Astrocyte of the spinal cord (primary cell): ENCODE data around the gene SLC12A8.

Experiments
- DNase-seq: peaks from one replicate; pipeline ENCODE4 v3.0.0; 2011; ENCODE audit warnings: low read depth, low spot score
- H3K4me3 ChIP-seq: 2 replicates; pipeline ENCODE4 v1.5.1; 2011; ENCODE audit warnings: low read depth, mild to moderate bottlenecking, low read length, moderate library complexity
- in situ Hi-C: cut with HindIII; loops from 2 replicates; pipeline ENCODE4 v1.10.0; 2017; ENCODE audit warnings: low sequenced_read_pairs
- TF ChIP-seq, protein P1 (sequence below): IDR thresholded peaks from 2 replicates; pipeline ENCODE4 v1.5.1; 2012; ENCODE audit warnings: low read depth, mild to moderate bottlenecking, low read length, inconsistent platforms

The SLC12A8 gene

DNA sequence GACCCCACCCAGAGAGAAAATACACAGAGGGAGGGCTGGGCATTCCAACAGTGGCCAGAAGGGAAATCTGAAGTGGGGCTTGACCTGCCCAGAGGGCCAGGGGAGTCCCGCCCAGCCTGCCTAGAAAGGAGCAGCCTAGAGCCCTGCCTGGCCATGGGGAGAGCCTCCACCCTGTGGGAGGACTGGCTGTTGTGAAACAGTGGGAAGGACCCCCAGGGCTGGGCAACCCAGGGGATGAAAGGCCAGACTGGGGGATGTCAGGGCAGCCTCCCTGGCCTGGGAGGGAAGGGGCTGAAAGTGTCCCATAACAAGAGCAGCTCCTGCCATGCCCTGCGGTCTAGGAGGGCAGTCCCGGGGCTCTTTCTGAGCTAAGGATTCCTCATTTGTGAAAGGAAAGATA lies 69.0 kb downstream of the SLC12A8 start:
- in situ Hi-C loops = no loop called here

DNA sequence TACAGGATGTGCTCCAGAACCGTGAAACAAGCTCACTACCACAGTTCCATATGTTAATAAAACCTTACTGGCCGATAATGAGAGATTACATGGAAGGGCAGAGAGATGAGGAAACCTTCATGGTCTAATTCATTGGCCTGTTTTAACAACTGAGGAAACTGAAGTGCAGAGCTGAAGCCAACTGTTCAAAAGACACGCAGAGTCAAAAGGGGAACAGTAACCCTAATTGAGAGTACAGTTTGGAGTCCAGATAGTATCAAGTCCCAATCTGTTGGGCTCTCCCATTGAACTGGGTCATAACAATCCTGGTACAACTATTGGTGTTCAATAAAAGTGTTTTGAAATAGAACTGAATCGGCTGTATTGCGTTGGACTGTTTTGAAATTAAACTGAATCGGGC lies 69.6 kb downstream of the SLC12A8 start:
- in situ Hi-C loops = no loop called here
- DNase-seq = no peak
- H3K4me3 ChIP-seq = no peak overlapping the region
- TF ChIP-seq, protein P1, sequence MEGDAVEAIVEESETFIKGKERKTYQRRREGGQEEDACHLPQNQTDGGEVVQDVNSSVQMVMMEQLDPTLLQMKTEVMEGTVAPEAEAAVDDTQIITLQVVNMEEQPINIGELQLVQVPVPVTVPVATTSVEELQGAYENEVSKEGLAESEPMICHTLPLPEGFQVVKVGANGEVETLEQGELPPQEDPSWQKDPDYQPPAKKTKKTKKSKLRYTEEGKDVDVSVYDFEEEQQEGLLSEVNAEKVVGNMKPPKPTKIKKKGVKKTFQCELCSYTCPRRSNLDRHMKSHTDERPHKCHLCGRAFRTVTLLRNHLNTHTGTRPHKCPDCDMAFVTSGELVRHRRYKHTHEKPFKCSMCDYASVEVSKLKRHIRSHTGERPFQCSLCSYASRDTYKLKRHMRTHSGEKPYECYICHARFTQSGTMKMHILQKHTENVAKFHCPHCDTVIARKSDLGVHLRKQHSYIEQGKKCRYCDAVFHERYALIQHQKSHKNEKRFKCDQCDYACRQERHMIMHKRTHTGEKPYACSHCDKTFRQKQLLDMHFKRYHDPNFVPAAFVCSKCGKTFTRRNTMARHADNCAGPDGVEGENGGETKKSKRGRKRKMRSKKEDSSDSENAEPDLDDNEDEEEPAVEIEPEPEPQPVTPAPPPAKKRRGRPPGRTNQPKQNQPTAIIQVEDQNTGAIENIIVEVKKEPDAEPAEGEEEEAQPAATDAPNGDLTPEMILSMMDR = no peak

More for the DNA sequence above, 69.0 kb downstream of the SLC12A8 start:
- H3K4me3 ChIP-seq = no peak overlapping the region
- DNase-seq = no peak
- TF ChIP-seq, protein P1 = no peak

DNA sequence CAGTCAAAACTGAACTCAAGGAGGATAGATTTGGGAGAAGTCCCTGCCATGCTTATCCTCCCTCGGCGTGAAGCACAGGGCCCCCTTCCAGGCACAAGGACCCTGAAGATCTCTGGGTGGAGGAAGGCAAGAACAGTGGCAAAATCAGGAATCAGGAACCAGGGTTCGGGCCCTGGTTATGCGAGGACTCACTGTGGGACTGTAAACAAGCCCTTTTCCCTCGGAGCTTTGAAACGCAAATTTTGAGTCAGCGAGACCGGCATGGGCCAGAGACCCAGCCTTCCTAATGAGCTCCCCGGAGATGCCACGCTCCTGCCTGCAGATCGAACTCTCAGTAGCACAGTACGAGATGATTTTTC lies 70.1 kb downstream of the SLC12A8 start:
- TF ChIP-seq, protein P1 = no peak
- in situ Hi-C loops = no loop called here
- no peak overlapping the region for H3K4me3 ChIP-seq
- no peak for DNase-seq

DNA sequence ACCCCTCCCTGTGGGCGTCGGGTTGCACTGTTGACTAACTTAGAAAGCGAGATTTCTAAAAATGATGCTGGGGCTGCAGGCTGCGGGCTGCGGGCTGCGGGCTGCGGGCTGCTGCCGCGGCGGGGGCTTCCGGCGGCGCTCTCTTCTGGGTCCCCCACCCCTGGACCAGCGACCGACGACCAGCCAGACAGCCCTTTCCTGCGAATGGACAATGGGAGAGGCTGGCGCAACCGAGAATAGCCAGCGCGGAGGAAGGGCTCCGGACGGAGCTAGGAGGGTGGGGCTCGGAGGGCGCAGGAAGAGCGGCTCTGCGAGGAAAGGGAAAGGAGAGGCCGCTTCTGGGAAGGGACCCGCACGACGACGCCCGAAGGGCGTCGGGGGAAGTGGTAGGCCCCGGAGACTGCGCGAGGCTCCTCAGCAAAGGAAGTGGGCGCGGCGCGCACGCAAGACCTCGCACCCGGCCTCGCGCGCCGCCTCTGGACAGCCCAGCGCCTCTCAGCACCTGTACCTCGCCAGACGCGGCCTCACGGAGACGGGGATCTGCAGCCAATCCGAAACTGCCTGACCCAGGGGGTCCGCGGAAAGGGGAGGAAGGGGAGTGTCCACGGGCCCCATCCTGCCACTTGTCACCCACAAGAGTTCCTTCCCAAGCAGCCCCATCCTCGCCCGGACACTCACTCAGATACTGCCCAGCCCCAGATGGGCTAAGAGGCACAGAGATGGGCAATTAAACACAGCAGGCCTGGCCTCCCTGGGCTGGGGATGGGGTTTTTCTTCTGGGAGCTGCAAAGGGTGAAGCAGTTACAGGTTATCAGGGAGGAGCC lies 70.7 kb downstream of the SLC12A8 start:
- no peak overlapping the region for H3K4me3 ChIP-seq
- TF ChIP-seq, protein P1 = peak; percentile 17
- DNase-seq = peak; percentile 44
- in situ Hi-C loops = no loop called here

DNA sequence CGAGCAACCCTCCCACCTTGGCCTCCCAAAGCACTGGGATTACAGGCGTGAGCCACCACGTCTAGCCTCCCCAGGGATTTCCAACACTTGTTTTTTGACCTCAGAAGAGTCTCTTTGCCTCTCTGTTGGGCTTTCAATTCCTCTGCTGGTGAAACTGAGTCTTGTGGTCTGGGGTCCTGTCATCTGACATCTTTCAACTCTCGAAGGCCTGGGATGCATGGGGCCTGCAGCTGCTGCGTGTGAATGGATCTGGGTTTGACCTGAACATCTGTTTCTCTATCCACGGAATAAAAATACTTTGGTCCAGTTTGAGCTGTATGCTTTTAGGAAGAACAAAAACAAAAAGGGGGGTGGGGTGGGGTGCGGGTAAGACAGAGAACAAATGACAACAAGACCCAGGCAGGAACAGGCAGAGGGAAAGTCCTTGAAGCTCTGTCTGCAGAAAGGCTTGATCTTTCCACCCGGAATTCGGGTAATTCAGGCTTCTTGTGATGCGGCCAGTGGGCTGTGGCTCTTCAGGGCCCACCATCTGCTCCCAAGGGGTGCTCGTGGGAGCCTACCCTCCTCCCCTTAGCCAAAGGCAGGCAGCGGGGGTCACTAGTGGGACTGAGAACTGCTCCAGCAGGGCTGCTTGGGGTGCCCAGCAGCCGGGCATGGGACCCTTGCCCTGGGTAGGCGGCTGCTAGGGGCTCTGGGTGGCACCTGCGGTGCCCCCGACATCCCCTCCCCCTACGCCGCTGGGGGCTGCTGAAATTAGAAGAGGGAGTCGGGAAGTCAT lies 71.5 kb downstream of the SLC12A8 start:
- TF ChIP-seq, protein P1 = no peak
- H3K4me3 ChIP-seq = no peak overlapping the region
- in situ Hi-C loops = no loop called here
- DNase-seq = peak; percentile 44

DNA sequence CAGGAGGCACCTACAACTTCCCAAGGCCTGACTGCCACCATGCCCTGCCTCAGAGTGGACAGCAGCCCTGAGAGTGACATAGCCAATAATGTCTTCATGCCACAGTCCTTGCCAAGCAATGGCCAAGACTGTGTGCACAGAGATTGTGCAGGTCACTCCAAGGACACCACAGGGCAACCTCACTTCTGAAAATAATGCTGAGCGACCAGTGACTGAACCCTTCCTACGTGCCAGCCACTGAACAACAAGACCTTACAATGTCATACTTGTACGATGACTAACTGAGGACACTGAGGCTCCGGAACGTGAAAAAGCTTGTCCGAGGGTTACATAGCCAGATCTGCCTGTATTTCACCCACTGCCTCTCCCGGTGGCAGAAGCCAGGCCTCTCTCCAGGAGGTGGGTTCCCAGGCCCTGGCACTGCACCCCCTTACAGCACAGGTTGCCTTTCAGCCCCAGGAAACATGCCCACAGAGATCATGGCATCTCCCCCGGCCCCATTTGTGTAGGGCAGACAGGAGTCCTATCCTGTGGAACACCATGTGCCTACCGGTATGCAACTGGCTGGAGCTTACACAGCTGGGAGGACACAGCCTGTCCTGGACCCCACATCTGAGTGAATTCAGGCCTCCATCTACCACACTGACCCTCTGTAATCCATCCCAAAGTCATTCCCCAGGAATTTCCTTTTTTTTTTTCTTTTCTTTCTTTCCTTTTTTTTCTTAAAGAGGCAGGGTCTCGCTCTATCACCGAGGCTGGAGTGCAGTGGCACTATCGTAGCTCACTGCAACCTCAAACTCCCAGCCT lies 72.3 kb downstream of the SLC12A8 start:
- in situ Hi-C loops = no loop called here
- DNase-seq = peak; percentile 58
- TF ChIP-seq, protein P1 = no peak
- H3K4me3 ChIP-seq = no peak overlapping the region
